ENCODE results near the gene BCLAF1. TPM values are rescaled to one million over a fixed set of nuclear protein-coding genes. Genes with fewer than 3 reads are reported as not detected.
A peak's percentile ranks its signal among the peaks of the same experiment; 100 is the strongest.

BCLAF1 gene, protein sequence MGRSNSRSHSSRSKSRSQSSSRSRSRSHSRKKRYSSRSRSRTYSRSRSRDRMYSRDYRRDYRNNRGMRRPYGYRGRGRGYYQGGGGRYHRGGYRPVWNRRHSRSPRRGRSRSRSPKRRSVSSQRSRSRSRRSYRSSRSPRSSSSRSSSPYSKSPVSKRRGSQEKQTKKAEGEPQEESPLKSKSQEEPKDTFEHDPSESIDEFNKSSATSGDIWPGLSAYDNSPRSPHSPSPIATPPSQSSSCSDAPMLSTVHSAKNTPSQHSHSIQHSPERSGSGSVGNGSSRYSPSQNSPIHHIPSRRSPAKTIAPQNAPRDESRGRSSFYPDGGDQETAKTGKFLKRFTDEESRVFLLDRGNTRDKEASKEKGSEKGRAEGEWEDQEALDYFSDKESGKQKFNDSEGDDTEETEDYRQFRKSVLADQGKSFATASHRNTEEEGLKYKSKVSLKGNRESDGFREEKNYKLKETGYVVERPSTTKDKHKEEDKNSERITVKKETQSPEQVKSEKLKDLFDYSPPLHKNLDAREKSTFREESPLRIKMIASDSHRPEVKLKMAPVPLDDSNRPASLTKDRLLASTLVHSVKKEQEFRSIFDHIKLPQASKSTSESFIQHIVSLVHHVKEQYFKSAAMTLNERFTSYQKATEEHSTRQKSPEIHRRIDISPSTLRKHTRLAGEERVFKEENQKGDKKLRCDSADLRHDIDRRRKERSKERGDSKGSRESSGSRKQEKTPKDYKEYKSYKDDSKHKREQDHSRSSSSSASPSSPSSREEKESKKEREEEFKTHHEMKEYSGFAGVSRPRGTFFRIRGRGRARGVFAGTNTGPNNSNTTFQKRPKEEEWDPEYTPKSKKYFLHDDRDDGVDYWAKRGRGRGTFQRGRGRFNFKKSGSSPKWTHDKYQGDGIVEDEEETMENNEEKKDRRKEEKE
- 141 and 143 TPM in 2 replicates for polyA plus RNA-seq (2013)

DNA sequence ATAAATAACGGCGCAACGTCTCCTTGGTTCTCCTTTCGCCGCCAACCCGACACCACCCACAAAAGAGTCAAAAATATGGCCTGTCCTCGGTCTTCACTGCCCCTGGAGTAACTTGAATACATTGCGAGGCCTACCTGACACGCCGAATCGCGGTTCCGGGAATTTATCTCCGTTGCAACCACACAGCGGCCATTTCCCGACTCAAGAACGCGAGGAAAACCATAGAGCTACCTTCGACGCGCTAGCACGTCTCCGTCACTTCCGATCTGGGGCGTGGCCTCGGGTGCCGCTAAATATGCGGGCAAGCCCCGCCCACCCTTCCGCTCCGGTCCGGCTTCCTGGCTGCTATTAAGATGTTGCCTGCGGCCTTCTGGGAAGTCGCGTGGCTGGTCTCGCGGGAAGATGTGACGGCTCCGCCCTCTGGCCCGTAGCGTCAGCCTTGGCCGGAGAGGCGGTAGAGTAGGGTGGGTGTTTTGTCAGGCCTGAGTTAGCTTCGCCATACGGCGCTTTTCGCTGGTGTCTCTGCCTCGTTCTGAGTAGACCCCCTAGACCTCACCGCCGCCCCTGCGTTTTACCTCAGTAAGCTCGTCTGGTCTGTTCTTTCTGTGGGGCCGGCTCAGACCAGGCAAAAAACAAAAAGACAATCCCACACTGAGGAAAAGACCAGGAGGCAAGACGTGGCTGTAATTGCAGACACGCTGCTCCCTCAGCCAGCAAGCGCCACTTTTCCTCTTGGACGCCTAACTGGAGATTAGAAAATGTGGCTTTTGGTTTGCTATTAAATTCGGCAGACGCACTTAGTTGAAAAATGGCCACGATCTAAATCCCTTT, at the start of gene BCLAF1:
Gene BCLAF1 (minus strand): TSS at position 268 of the 831 bp plus-strand sequence. CDS start 9,980 bp downstream, outside the sequence.
- peak within 1 kb of the TSS; percentile 73 for H2BK5ac ChIP-seq (ENCODE audit: low read depth, low read length, poor library complexity)
- peak within 1 kb of the TSS; percentile 85 for H4K12ac ChIP-seq (ENCODE audit: low read depth, low read length)
- H3K4me3 ChIP-seq (ENCODE audit: low read depth, low read length) = peak within 1 kb of the TSS; percentile 93
- peak within 1 kb of the TSS; percentile 66 for H2BK120ac ChIP-seq (ENCODE audit: insufficient read depth, low read length, poor library complexity)
- peaks cover 0 to 2% of the 10 kb centered on the region in 2 experiments for H3K36me3 ChIP-seq (ENCODE audit: control insufficient read depth in 1 of 2, insufficient read depth in 2 of 2, low read length in 2 of 2)
- H3K9ac ChIP-seq (ENCODE audit: low read length) = peak within 1 kb of the TSS; percentile 98
- peak within 1 kb of the TSS; percentile 94 for H3K27ac ChIP-seq (ENCODE audit: low read depth, low read length)
- H3K4me2 ChIP-seq (ENCODE audit: low read length) = peak within 1 kb of the TSS; percentile 94
- H3K23ac ChIP-seq (ENCODE audit: low read length) = peak within 1 kb of the TSS; percentile 76
- peak within 1 kb of the TSS; percentile 82 for H3K4ac ChIP-seq (ENCODE audit: low read depth, low read length)
- H3K18ac ChIP-seq (ENCODE audit: low read length) = peak within 1 kb of the TSS; percentile 58
- no CpG with 5 or more reads among the region's 60 CpGs for WGBS (ENCODE audit: extremely low coverage, insufficient coverage, insufficient read length)
- peaks cover 11% of the 10 kb centered on the region for H3K79me1 ChIP-seq (ENCODE audit: low read length)
- H3K4me1 ChIP-seq (ENCODE audit: control insufficient read depth in 1 of 2, insufficient read depth in 2 of 2, low read length in 2 of 2) = peaks cover 3 to 5% of the 10 kb centered on the region in 2 experiments
- peaks cover 24% of the 10 kb centered on the region for H3K79me2 ChIP-seq (ENCODE audit: control insufficient read depth, insufficient read depth, low read length, poor library complexity)
- H3K27me3 ChIP-seq (ENCODE audit: insufficient read depth, low read length) = no peaks in the 10 kb centered on the region
- peak within 1 kb of the TSS; percentile 5 for H2AK5ac ChIP-seq (ENCODE audit: low read length)
- H3K14ac ChIP-seq (ENCODE audit: low read length) = peak within 1 kb of the TSS; percentile 87
- peak within 1 kb of the TSS; percentile 94 for H4K91ac ChIP-seq (ENCODE audit: low read depth, low read length)
- DNase-seq = peak; percentile 100
- H2AFZ ChIP-seq (ENCODE audit: insufficient read depth, low read length, poor library complexity) = peak within 1 kb of the TSS; percentile 48
- H4K8ac ChIP-seq (ENCODE audit: low read depth, low read length) = peak within 1 kb of the TSS; percentile 94
- no peaks in the 10 kb centered on the region for H3K9me3 ChIP-seq (ENCODE audit: insufficient read depth, low read depth, low read length)
- no peak within 1 kb of the TSS for H2BK12ac ChIP-seq (ENCODE audit: low read length)

DNA sequence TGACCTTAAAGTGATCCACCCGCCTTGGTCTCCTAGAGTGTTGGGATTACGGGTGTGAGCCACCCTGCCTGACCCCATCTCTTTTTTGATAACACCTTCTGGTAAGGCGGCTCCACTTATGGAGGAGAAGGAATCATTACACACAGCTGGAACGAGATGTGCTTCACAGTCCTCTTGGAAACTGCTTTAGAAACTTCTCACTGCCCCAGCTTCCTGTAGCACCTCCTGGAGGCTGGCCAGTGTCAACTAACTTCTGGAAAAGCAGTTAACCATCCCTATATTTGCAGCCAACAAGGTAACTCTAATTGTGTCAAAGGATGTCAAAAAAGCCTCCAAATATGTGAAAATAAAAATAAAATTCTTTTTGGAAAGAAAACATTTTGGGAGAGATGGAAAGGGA, 48.8 kb upstream of the BCLAF1 start:
- no peaks in the 10 kb centered on the region for H3K79me1 ChIP-seq (ENCODE audit: low read length)
- H3K4ac ChIP-seq (ENCODE audit: low read depth, low read length) = no peak overlapping the region
- no peak overlapping the region for H3K18ac ChIP-seq (ENCODE audit: low read length)
- no peak overlapping the region for H2BK120ac ChIP-seq (ENCODE audit: insufficient read depth, low read length, poor library complexity)
- no peak overlapping the region for H3K14ac ChIP-seq (ENCODE audit: low read length)
- no peak overlapping the region for H3K4me2 ChIP-seq (ENCODE audit: low read length)
- no peak overlapping the region for H2BK5ac ChIP-seq (ENCODE audit: low read depth, low read length, poor library complexity)
- no peak overlapping the region for H3K23ac ChIP-seq (ENCODE audit: low read length)
- no peak overlapping the region for H4K91ac ChIP-seq (ENCODE audit: low read depth, low read length)
- H2AFZ ChIP-seq (ENCODE audit: insufficient read depth, low read length, poor library complexity) = no peak overlapping the region
- no peak overlapping the region for H3K4me3 ChIP-seq (ENCODE audit: low read depth, low read length)
- no peak overlapping the region for H2BK12ac ChIP-seq (ENCODE audit: low read length)
- H3K9me3 ChIP-seq (ENCODE audit: insufficient read depth, low read depth, low read length) = no peaks in the 10 kb centered on the region
- H2AK5ac ChIP-seq (ENCODE audit: low read length) = no peak overlapping the region
- H3K36me3 ChIP-seq (ENCODE audit: control insufficient read depth in 1 of 2, insufficient read depth in 2 of 2, low read length in 2 of 2) = no peaks in the 10 kb centered on the region
- no peaks in the 10 kb centered on the region for H3K27me3 ChIP-seq (ENCODE audit: insufficient read depth, low read length)
- H4K12ac ChIP-seq (ENCODE audit: low read depth, low read length) = no peak overlapping the region
- no peak overlapping the region for H3K27ac ChIP-seq (ENCODE audit: low read depth, low read length)
- WGBS (ENCODE audit: extremely low coverage, insufficient coverage, insufficient read length) = no CpG with 5 or more reads among the region's 4 CpGs
- no peak overlapping the region for H3K9ac ChIP-seq (ENCODE audit: low read length)
- H3K4me1 ChIP-seq (ENCODE audit: control insufficient read depth in 1 of 2, insufficient read depth in 2 of 2, low read length in 2 of 2) = no peaks in the 10 kb centered on the region
- no peak for DNase-seq
- H3K79me2 ChIP-seq (ENCODE audit: control insufficient read depth, insufficient read depth, low read length, poor library complexity) = no peaks in the 10 kb centered on the region
- H4K8ac ChIP-seq (ENCODE audit: low read depth, low read length) = no peak overlapping the region

DNA sequence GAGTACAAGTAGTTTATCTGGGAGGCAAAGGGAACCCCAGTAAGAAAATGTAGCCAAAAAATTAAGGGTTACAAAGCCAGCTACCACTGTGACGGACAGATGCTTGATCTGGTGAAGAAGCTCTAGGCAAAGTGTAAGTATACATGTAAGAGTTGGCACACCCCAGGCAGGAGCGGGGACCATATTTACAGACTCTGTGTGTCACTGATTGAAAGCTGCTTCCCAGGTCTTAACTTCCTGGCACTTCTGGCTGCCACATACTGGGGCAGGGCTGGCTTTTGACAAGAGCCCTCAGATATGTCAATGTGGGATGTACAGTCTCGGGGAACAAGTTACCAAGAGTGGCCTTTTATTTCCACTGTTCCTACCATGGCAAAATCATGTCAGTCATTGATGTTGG, 48.0 kb upstream of the BCLAF1 start:
- WGBS (ENCODE audit: extremely low coverage, insufficient coverage, insufficient read length) = no CpG with 5 or more reads among the region's 3 CpGs
- Histone ChIP-seq H4K12ac (ENCODE audit: low read depth, low read length) (no peak overlapping the region), H2BK120ac (ENCODE audit: insufficient read depth, low read length, poor library complexity) (no peak overlapping the region), H3K27me3 (ENCODE audit: insufficient read depth, low read length) (no peaks in the 10 kb centered on the region), H4K8ac (ENCODE audit: low read depth, low read length) (no peak overlapping the region), H2BK12ac (ENCODE audit: low read length) (no peak overlapping the region), H3K4me2 (ENCODE audit: low read length) (no peak overlapping the region), H3K23ac (ENCODE audit: low read length) (no peak overlapping the region), H3K4me3 (ENCODE audit: low read depth, low read length) (no peak overlapping the region), H3K79me1 (ENCODE audit: low read length) (no peaks in the 10 kb centered on the region), H3K9me3 (ENCODE audit: insufficient read depth, low read depth, low read length) (no peaks in the 10 kb centered on the region), H3K27ac (ENCODE audit: low read depth, low read length) (no peak overlapping the region), H3K18ac (ENCODE audit: low read length) (no peak overlapping the region), H3K4ac (ENCODE audit: low read depth, low read length) (no peak overlapping the region), H3K9ac (ENCODE audit: low read length) (no peak overlapping the region), H2AK5ac (ENCODE audit: low read length) (no peak overlapping the region), H3K36me3 (ENCODE audit: control insufficient read depth in 1 of 2, insufficient read depth in 2 of 2, low read length in 2 of 2) (no peaks in the 10 kb centered on the region), H2BK5ac (ENCODE audit: low read depth, low read length, poor library complexity) (no peak overlapping the region), H3K4me1 (ENCODE audit: control insufficient read depth in 1 of 2, insufficient read depth in 2 of 2, low read length in 2 of 2) (no peaks in the 10 kb centered on the region), H3K79me2 (ENCODE audit: control insufficient read depth, insufficient read depth, low read length, poor library complexity) (no peaks in the 10 kb centered on the region), H4K91ac (ENCODE audit: low read depth, low read length) (no peak overlapping the region), H3K14ac (ENCODE audit: low read length) (no peak overlapping the region), H2AFZ (ENCODE audit: insufficient read depth, low read length, poor library complexity) (no peak overlapping the region)
- no peak for DNase-seq

DNA sequence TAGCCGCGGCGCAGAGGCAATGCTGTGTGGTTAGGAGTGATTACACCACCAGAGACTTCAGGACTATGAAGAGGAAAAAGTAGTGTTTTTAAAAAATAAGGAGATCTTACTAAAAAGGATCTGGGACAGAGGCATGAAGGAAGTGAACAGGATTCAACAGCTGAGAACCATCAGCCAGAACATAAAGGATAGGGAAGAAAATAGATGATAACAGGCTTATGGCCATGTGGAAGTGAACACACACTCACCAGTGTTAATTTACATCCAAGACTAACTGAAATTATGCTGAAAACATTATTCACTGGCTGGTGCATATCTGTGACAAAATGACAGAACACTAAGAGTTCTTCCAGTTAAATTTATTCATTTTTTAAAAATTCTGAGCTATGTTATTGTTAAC, 47.5 kb upstream of the BCLAF1 start:
- Histone ChIP-seq H3K79me1 (ENCODE audit: low read length) (no peaks in the 10 kb centered on the region), H3K36me3 (ENCODE audit: control insufficient read depth in 1 of 2, insufficient read depth in 2 of 2, low read length in 2 of 2) (no peaks in the 10 kb centered on the region), H2AFZ (ENCODE audit: insufficient read depth, low read length, poor library complexity) (no peak overlapping the region), H3K4me1 (ENCODE audit: control insufficient read depth in 1 of 2, insufficient read depth in 2 of 2, low read length in 2 of 2) (no peaks in the 10 kb centered on the region), H3K4me2 (ENCODE audit: low read length) (no peak overlapping the region), H3K27me3 (ENCODE audit: insufficient read depth, low read length) (no peaks in the 10 kb centered on the region), H3K18ac (ENCODE audit: low read length) (no peak overlapping the region), H3K4me3 (ENCODE audit: low read depth, low read length) (no peak overlapping the region), H3K14ac (ENCODE audit: low read length) (no peak overlapping the region), H2BK12ac (ENCODE audit: low read length) (no peak overlapping the region), H2AK5ac (ENCODE audit: low read length) (no peak overlapping the region), H3K4ac (ENCODE audit: low read depth, low read length) (no peak overlapping the region), H3K27ac (ENCODE audit: low read depth, low read length) (no peak overlapping the region), H3K9me3 (ENCODE audit: insufficient read depth, low read depth, low read length) (no peaks in the 10 kb centered on the region), H4K91ac (ENCODE audit: low read depth, low read length) (no peak overlapping the region), H4K12ac (ENCODE audit: low read depth, low read length) (no peak overlapping the region), H3K9ac (ENCODE audit: low read length) (no peak overlapping the region), H3K79me2 (ENCODE audit: control insufficient read depth, insufficient read depth, low read length, poor library complexity) (no peaks in the 10 kb centered on the region), H4K8ac (ENCODE audit: low read depth, low read length) (no peak overlapping the region), H2BK120ac (ENCODE audit: insufficient read depth, low read length, poor library complexity) (no peak overlapping the region), H3K23ac (ENCODE audit: low read length) (no peak overlapping the region), H2BK5ac (ENCODE audit: low read depth, low read length, poor library complexity) (no peak overlapping the region)
- no peak for DNase-seq
- no CpG with 5 or more reads among the region's 3 CpGs for WGBS (ENCODE audit: extremely low coverage, insufficient coverage, insufficient read length)
